WTC11 (cell line): ENCODE data around the gene ATXN7. TPM values are rescaled to one million over a fixed set of nuclear protein-coding genes. Genes with fewer than 3 reads are reported as not detected.

Experiments
- ATAC-seq: fragments of 200-7000 bp; cut with Tn5 transposase; 2 replicates; pipeline ENCODE4 v1.10.0; 2021; ENCODE audit warnings: mild to moderate bottlenecking, moderate library complexity
- CTCF ChIA-PET: fragments of 300-600 bp; sonication (Branson Sonifier 250); formaldehyde crosslinking; loops from one replicate; lab custom pipeline; 2021; ENCODE audit warnings: antibody characterized with exemption; lab: Charles Lee
- POLR2A ChIA-PET: fragments of 350-600 bp; sonication (Branson Sonifier 250); formaldehyde crosslinking; loops from one replicate; lab custom pipeline; 2021; ENCODE audit warnings: antibody characterized with exemption; lab: Charles Lee
- DNase-seq: peaks from one replicate; pipeline ENCODE4 v3.0.0; 2021; ENCODE audit warnings: low spot score
- H3K27ac Mint-ChIP-seq: 2 replicates; pipeline ENCODE4 v1.8.0; 2021; ENCODE audit warnings: mixed read lengths
- H3K27me3 Mint-ChIP-seq: 2 replicates; pipeline ENCODE4 v1.8.0; 2021; ENCODE audit warnings: low read depth, mild to moderate bottlenecking, moderate library complexity, mixed read lengths
- H3K36me3 Mint-ChIP-seq: 2 replicates; pipeline ENCODE4 v1.8.0; 2021; ENCODE audit warnings: mixed read lengths
- H3K4me1 Mint-ChIP-seq: 2 replicates; pipeline ENCODE4 v1.8.0; 2022; ENCODE audit warnings: mixed read lengths
- H3K4me3 Mint-ChIP-seq: 2 replicates; pipeline ENCODE4 v1.8.0; 2021; ENCODE audit warnings: mild to moderate bottlenecking, moderate library complexity, mixed read lengths
- H3K9me3 Mint-ChIP-seq: 2 replicates; pipeline ENCODE4 v1.8.0; 2021; ENCODE audit warnings: mixed read lengths
- CBFB ChIP-seq: sonication (generic); formaldehyde crosslinking; IDR thresholded peaks from 2 replicates; pipeline ENCODE4 v1.8.1; 2022; ENCODE audit warnings: mild to moderate bottlenecking, low read depth, missing genetic modification reagents
- EMX1 ChIP-seq: fragments of 250-450 bp; sonication (Bioruptor Pico); IDR thresholded peaks from 2 replicates; pipeline ENCODE4 v1.8.0; 2021; ENCODE audit warnings: mild to moderate bottlenecking
- FOXP1 ChIP-seq: sonication (generic); formaldehyde crosslinking; IDR thresholded peaks from 2 replicates; pipeline ENCODE4 v1.8.0; 2022; ENCODE audit warnings: missing genetic modification reagents, mild to moderate bottlenecking, moderate library complexity, borderline replicate concordance
- GABPB1 ChIP-seq: sonication (generic); formaldehyde crosslinking; IDR thresholded peaks from 2 replicates; pipeline ENCODE4 v1.8.1; 2023; ENCODE audit warnings: mild to moderate bottlenecking, missing genetic modification reagents
- JUN ChIP-seq: sonication (generic); formaldehyde crosslinking; IDR thresholded peaks from 2 replicates; pipeline ENCODE4 v1.8.0; 2023; ENCODE audit warnings: mild to moderate bottlenecking, missing genetic modification reagents
- MXD4 ChIP-seq: fragments of 250-450 bp; sonication (Bioruptor Pico); IDR thresholded peaks from 2 replicates; pipeline ENCODE4 v1.8.0; 2021; ENCODE audit warnings: mild to moderate bottlenecking, moderate library complexity, borderline replicate concordance
- NFYB ChIP-seq: sonication (generic); formaldehyde crosslinking; conservative IDR thresholded peaks from 2 replicates; pipeline ENCODE4 v1.8.0; 2022; ENCODE audit warnings: low read depth, missing genetic modification reagents
- RELA ChIP-seq: sonication (generic); formaldehyde crosslinking; IDR thresholded peaks from 2 replicates; pipeline ENCODE4 v1.8.1; 2022; ENCODE audit warnings: missing genetic modification reagents, mild to moderate bottlenecking, borderline replicate concordance
- RORB ChIP-seq: fragments of 250-450 bp; sonication (Bioruptor Pico); IDR thresholded peaks from 2 replicates; pipeline ENCODE4 v1.9.0; 2021; ENCODE audit warnings: mild to moderate bottlenecking
- SMAD4 ChIP-seq: sonication (generic); formaldehyde crosslinking; IDR thresholded peaks from 2 replicates; pipeline ENCODE4 v1.8.0; 2022; ENCODE audit warnings: mild to moderate bottlenecking, missing genetic modification reagents
- SOX15 ChIP-seq: fragments of 250-450 bp; sonication (Bioruptor Pico); IDR thresholded peaks from 2 replicates; pipeline ENCODE4 v1.9.0; 2021; ENCODE audit warnings: mild to moderate bottlenecking
- TEAD1 ChIP-seq: sonication (generic); formaldehyde crosslinking; IDR thresholded peaks from 2 replicates; pipeline ENCODE4 v1.8.0; 2022; ENCODE audit warnings: mild to moderate bottlenecking, missing genetic modification reagents
- ZNF263 ChIP-seq: sonication (generic); formaldehyde crosslinking; IDR thresholded peaks from 2 replicates; pipeline ENCODE4 v1.8.1; 2022; ENCODE audit warnings: low read depth, mild to moderate bottlenecking, moderate library complexity, missing genetic modification reagents
- ZNF317 ChIP-seq: sonication (generic); formaldehyde crosslinking; IDR thresholded peaks from 2 replicates; pipeline ENCODE4 v1.8.1; 2023; ENCODE audit warnings: low read depth, mild to moderate bottlenecking, moderate library complexity, missing genetic modification reagents, borderline replicate concordance
- total RNA-seq: library from RNA; stranded (reverse); gene quantifications from 3 replicates; pipeline ENCODE4 v1.2.3, GENCODE V29; 2021
- TF ChIP-seq, protein P1 (sequence below): sonication (generic); formaldehyde crosslinking; conservative IDR thresholded peaks from 2 replicates; pipeline ENCODE4 v1.8.1; 2023; ENCODE audit warnings: mild to moderate bottlenecking, low read depth, missing genetic modification reagents, moderate library complexity
- TF ChIP-seq, protein P2 (sequence below): sonication (generic); formaldehyde crosslinking; IDR thresholded peaks from 2 replicates; pipeline ENCODE4 v1.8.1; 2022; ENCODE audit warnings: low read depth, missing genetic modification reagents, borderline replicate concordance
- TF ChIP-seq, protein P3 (sequence below): fragments of 200-600 bp; IDR thresholded peaks from 2 replicates; pipeline ENCODE4 v1.8.0; 2022; ENCODE audit warnings: antibody characterized with exemption
- TF ChIP-seq, protein P4 (sequence below): fragments of 250-450 bp; sonication (Bioruptor Pico); IDR thresholded peaks from 2 replicates; pipeline ENCODE4 v1.9.0; 2021; ENCODE audit warnings: mild to moderate bottlenecking, borderline replicate concordance
- TF ChIP-seq, protein P5 (sequence below): fragments of 250-450 bp; sonication (Bioruptor Pico); IDR thresholded peaks from 2 replicates; pipeline ENCODE4 v1.9.0; 2021; ENCODE audit warnings: mild to moderate bottlenecking
- TF ChIP-seq, protein P6 (sequence below): sonication (generic); formaldehyde crosslinking; conservative IDR thresholded peaks from 2 replicates; pipeline ENCODE4 v1.8.1; 2022; ENCODE audit warnings: mild to moderate bottlenecking, missing genetic modification reagents
- TF ChIP-seq, protein P7 (sequence below): sonication (generic); formaldehyde crosslinking; IDR thresholded peaks from 2 replicates; pipeline ENCODE4 v1.8.0; 2022; ENCODE audit warnings: mild to moderate bottlenecking, missing genetic modification reagents

Gene ATXN7
- total RNA-seq, 1 experiment from 2014 or later: 11.7 TPM

DNA sequence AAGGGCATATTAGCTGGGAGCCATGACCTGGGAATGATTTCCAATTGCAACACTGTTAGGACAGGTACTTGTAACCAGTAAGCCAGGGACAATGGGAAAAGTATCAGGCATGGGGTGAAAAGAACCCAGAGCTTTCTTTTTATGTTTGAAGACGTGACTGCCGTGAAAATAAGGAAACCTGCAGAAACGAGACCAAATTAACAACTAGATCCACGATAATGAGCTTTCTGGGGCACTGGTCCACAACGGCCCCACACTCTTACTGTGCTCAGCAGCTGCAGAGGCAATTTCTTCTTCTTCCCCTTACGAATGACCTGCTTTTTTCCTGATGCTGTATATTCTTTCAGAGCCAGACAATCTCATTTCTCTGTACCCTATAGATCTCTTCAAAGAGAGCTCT is 33.1 kb upstream of the ATXN7 start (continued):
- no peak for TF ChIP-seq ZNF263 (CRISPR knock-in tag)

DNA sequence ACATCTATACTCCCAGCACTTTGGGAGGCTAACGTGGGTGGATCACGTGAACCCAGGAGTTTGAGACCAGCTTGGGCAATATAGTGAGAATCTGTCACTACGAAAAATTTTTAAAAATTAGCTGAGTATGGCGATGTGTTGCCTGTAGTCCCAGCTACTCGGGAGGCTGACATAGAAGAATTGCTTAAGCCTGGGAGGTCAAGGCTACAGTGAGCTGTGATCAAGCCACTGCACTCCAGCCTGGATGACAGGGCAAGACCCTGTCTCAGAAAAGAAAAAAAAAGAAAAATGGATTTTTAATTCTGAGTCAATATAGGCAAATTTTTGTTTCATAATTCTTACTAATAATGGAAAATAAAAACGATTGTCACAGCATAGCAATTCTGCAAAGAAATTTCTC is 31.3 kb upstream of the ATXN7 start:
- peaks cover 26% of the 10 kb centered on the region for H3K36me3 Mint-ChIP-seq
- CTCF ChIA-PET: no interaction called here
- H3K27ac Mint-ChIP-seq: no peak overlapping the region
- DNase-seq (no peak), ATAC-seq (no peak)
- no peak overlapping the region for H3K4me3 Mint-ChIP-seq
- TF ChIP-seq, protein P1, sequence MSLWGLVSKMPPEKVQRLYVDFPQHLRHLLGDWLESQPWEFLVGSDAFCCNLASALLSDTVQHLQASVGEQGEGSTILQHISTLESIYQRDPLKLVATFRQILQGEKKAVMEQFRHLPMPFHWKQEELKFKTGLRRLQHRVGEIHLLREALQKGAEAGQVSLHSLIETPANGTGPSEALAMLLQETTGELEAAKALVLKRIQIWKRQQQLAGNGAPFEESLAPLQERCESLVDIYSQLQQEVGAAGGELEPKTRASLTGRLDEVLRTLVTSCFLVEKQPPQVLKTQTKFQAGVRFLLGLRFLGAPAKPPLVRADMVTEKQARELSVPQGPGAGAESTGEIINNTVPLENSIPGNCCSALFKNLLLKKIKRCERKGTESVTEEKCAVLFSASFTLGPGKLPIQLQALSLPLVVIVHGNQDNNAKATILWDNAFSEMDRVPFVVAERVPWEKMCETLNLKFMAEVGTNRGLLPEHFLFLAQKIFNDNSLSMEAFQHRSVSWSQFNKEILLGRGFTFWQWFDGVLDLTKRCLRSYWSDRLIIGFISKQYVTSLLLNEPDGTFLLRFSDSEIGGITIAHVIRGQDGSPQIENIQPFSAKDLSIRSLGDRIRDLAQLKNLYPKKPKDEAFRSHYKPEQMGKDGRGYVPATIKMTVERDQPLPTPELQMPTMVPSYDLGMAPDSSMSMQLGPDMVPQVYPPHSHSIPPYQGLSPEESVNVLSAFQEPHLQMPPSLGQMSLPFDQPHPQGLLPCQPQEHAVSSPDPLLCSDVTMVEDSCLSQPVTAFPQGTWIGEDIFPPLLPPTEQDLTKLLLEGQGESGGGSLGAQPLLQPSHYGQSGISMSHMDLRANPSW (CRISPR knock-in tag): no peak
- TF ChIP-seq, protein P2, sequence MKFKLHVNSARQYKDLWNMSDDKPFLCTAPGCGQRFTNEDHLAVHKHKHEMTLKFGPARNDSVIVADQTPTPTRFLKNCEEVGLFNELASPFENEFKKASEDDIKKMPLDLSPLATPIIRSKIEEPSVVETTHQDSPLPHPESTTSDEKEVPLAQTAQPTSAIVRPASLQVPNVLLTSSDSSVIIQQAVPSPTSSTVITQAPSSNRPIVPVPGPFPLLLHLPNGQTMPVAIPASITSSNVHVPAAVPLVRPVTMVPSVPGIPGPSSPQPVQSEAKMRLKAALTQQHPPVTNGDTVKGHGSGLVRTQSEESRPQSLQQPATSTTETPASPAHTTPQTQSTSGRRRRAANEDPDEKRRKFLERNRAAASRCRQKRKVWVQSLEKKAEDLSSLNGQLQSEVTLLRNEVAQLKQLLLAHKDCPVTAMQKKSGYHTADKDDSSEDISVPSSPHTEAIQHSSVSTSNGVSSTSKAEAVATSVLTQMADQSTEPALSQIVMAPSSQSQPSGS (CRISPR knock-in tag): no peak
- no peak for TF ChIP-seq JUN (CRISPR knock-in tag)
- no peak for TF ChIP-seq MXD4 (CRISPR knock-in tag)
- no peak for TF ChIP-seq RORB
- no peak for TF ChIP-seq SMAD4 (CRISPR knock-in tag)
- no peak for TF ChIP-seq EMX1 (CRISPR knock-in tag)
- TF ChIP-seq TEAD1: no peak
- TF ChIP-seq ZNF317 (CRISPR knock-in tag): no peak
- TF ChIP-seq, protein P3, sequence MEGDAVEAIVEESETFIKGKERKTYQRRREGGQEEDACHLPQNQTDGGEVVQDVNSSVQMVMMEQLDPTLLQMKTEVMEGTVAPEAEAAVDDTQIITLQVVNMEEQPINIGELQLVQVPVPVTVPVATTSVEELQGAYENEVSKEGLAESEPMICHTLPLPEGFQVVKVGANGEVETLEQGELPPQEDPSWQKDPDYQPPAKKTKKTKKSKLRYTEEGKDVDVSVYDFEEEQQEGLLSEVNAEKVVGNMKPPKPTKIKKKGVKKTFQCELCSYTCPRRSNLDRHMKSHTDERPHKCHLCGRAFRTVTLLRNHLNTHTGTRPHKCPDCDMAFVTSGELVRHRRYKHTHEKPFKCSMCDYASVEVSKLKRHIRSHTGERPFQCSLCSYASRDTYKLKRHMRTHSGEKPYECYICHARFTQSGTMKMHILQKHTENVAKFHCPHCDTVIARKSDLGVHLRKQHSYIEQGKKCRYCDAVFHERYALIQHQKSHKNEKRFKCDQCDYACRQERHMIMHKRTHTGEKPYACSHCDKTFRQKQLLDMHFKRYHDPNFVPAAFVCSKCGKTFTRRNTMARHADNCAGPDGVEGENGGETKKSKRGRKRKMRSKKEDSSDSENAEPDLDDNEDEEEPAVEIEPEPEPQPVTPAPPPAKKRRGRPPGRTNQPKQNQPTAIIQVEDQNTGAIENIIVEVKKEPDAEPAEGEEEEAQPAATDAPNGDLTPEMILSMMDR: no peak
- TF ChIP-seq RELA (CRISPR knock-in tag): no peak
- TF ChIP-seq, all 79 proteins: peak for 0
- no peaks in the 10 kb centered on the region; the same call in 1 of the 2 replicates for H3K9me3 Mint-ChIP-seq
- POLR2A ChIA-PET: no interaction called here
- H3K4me1 Mint-ChIP-seq: no peaks in the 10 kb centered on the region
- no peaks in the 10 kb centered on the region for H3K27me3 Mint-ChIP-seq

DNA sequence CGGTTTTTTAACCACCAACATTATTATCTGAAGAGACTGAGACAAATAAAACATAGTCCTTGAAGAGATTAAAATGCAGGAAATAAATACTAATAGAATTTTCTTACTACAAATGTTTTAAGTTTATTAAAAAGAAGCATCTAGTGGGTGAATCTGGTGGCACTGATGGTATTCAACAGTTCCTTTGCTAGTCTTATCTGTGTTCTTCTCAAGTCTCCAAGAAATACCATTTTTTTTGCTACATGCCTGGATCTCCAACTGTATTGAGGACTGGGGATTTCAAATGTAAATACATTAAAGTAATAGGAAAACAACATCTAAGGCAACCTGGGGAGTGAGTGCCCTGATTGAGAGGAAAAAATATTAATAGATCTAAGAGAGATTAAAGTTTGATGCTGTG is 22.0 kb upstream of the ATXN7 start:
- Mint-ChIP-seq H3K9me3 (peaks cover 9% of the 10 kb centered on the region), H3K4me1 (peaks cover 9% of the 10 kb centered on the region), H3K27me3 (no peaks in the 10 kb centered on the region), H3K36me3 (peaks cover 4% of the 10 kb centered on the region; the same call in 1 of the 2 replicates), H3K4me3 (no peak overlapping the region), H3K27ac (no peak overlapping the region)
- ChIA-PET POLR2A (no interaction called here), CTCF (no interaction called here)
- DNase-seq (no peak), ATAC-seq (no peak)
- TF ChIP-seq MXD4 (CRISPR knock-in tag) (no peak), NFYB (CRISPR knock-in tag) (no peak), GABPB1 (CRISPR knock-in tag) (no peak), CBFB (CRISPR knock-in tag) (no peak), FOXP1 (no peak), SOX15 (CRISPR knock-in tag) (no peak)
- TF ChIP-seq, protein P4, sequence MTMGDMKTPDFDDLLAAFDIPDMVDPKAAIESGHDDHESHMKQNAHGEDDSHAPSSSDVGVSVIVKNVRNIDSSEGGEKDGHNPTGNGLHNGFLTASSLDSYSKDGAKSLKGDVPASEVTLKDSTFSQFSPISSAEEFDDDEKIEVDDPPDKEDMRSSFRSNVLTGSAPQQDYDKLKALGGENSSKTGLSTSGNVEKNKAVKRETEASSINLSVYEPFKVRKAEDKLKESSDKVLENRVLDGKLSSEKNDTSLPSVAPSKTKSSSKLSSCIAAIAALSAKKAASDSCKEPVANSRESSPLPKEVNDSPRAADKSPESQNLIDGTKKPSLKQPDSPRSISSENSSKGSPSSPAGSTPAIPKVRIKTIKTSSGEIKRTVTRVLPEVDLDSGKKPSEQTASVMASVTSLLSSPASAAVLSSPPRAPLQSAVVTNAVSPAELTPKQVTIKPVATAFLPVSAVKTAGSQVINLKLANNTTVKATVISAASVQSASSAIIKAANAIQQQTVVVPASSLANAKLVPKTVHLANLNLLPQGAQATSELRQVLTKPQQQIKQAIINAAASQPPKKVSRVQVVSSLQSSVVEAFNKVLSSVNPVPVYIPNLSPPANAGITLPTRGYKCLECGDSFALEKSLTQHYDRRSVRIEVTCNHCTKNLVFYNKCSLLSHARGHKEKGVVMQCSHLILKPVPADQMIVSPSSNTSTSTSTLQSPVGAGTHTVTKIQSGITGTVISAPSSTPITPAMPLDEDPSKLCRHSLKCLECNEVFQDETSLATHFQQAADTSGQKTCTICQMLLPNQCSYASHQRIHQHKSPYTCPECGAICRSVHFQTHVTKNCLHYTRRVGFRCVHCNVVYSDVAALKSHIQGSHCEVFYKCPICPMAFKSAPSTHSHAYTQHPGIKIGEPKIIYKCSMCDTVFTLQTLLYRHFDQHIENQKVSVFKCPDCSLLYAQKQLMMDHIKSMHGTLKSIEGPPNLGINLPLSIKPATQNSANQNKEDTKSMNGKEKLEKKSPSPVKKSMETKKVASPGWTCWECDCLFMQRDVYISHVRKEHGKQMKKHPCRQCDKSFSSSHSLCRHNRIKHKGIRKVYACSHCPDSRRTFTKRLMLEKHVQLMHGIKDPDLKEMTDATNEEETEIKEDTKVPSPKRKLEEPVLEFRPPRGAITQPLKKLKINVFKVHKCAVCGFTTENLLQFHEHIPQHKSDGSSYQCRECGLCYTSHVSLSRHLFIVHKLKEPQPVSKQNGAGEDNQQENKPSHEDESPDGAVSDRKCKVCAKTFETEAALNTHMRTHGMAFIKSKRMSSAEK (CRISPR knock-in tag): no peak
- TF ChIP-seq, protein P5, sequence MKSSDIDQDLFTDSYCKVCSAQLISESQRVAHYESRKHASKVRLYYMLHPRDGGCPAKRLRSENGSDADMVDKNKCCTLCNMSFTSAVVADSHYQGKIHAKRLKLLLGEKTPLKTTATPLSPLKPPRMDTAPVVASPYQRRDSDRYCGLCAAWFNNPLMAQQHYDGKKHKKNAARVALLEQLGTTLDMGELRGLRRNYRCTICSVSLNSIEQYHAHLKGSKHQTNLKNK (CRISPR knock-in tag): no peak
- TF ChIP-seq, protein P6, sequence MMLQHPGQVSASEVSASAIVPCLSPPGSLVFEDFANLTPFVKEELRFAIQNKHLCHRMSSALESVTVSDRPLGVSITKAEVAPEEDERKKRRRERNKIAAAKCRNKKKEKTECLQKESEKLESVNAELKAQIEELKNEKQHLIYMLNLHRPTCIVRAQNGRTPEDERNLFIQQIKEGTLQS: no peak
- TF ChIP-seq, protein P7, sequence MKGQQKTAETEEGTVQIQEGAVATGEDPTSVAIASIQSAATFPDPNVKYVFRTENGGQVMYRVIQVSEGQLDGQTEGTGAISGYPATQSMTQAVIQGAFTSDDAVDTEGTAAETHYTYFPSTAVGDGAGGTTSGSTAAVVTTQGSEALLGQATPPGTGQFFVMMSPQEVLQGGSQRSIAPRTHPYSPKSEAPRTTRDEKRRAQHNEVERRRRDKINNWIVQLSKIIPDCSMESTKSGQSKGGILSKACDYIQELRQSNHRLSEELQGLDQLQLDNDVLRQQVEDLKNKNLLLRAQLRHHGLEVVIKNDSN (CRISPR knock-in tag): no peak
- TF ChIP-seq, all 79 proteins: peak for 0
